CD14-positive monocyte (primary cell): Measurements from ENCODE around the gene CARMIL1. TPM values are rescaled to one million over a fixed set of nuclear protein-coding genes. Genes with fewer than 3 reads are reported as not detected.

ENCODE experiments used
- DNase-seq, 3 donors: peaks; one replicate each; pipeline ENCODE4 v3.0.0-alpha.2; 2011 to 2022
- H2AFZ ChIP-seq: 2 replicates; pipeline ENCODE4 v1.6.0; 2012; ENCODE audit warnings: mild to moderate bottlenecking, low read depth, low read length, inconsistent platforms; ENCODE audit not compliant: insufficient read depth, poor library complexity, severe bottlenecking
- H3K27ac ChIP-seq, 2 donors: 1 replicate in 1 of 2; 2 replicates in 1 of 2; pipeline ENCODE4 v1.5.1; 2012 to 2013; ENCODE audit warnings: low read length in 2 of 2, control low read depth in 1 of 2, inconsistent platforms in 1 of 2, low read depth in 1 of 2, mild to moderate bottlenecking in 1 of 2
- H3K27me3 ChIP-seq, 2 donors: one replicate each; pipeline versions ENCODE4 v1.6.0 to v1.6.1; 2011 to 2013; ENCODE audit warnings: low read length in 2 of 2; ENCODE audit not compliant: control insufficient read depth in 2 of 2, insufficient read depth in 2 of 2
- H3K36me3 ChIP-seq, 2 donors: replicated peaks in 1 of 2; 1 replicate in 1 of 2; 2 replicates in 1 of 2; pipeline versions ENCODE4 v1.5.1 to v1.6.1; 2012 to 2013; ENCODE audit warnings: low read length in 2 of 2, control low read depth in 1 of 2, inconsistent platforms in 1 of 2, mild to moderate bottlenecking in 1 of 2; ENCODE audit not compliant: insufficient read depth in 2 of 2, control insufficient read depth in 1 of 2
- H3K4me1 ChIP-seq, 2 donors: 1 replicate in 1 of 2; 2 replicates in 1 of 2; pipeline versions ENCODE4 v1.5.1 to v1.6.1; 2012 to 2013; ENCODE audit warnings: low read length in 2 of 2, control low read depth in 1 of 2, inconsistent platforms in 1 of 2, mild to moderate bottlenecking in 1 of 2, moderate library complexity in 1 of 2; ENCODE audit not compliant: insufficient read depth in 2 of 2, control insufficient read depth in 1 of 2
- H3K4me2 ChIP-seq: replicated peaks from 2 replicates; pipeline ENCODE3; 2012; ENCODE audit warnings: low read length, moderate library complexity, mild to moderate bottlenecking; ENCODE audit not compliant: poor library complexity, severe bottlenecking; ENCODE audit errors: extremely low read depth
- H3K4me3 ChIP-seq, 3 experiments: fragments of 200-600 bp in 1 of 3; sonication (generic) in 1 of 3; replicated peaks in 1 of 3; 1 replicate in 2 of 3; 2 replicates in 1 of 3; pipeline ENCODE4 v1.5.1; 2011 to 2013; ENCODE audit warnings: low read length in 3 of 3, mild to moderate bottlenecking in 3 of 3, control low read depth in 2 of 3, low read depth in 2 of 3, inconsistent platforms in 1 of 3, moderate library complexity in 1 of 3
- H3K79me2 ChIP-seq: 2 replicates; pipeline ENCODE4 v1.6.0; 2012; ENCODE audit warnings: mild to moderate bottlenecking, control low read depth, inconsistent platforms, low read length, moderate library complexity; ENCODE audit not compliant: insufficient read depth
- H3K9ac ChIP-seq: 2 replicates; pipeline ENCODE4 v1.6.0; 2017; ENCODE audit warnings: low read length, mild to moderate bottlenecking; ENCODE audit not compliant: insufficient read depth, poor library complexity, severe bottlenecking
- H3K9me3 ChIP-seq, 2 donors: replicated peaks in 1 of 2; 1 replicate in 1 of 2; 2 replicates in 1 of 2; pipeline versions ENCODE4 v1.5.1 to v1.6.1; 2012 to 2013; ENCODE audit warnings: low read length in 2 of 2, control low read depth in 1 of 2; ENCODE audit not compliant: control insufficient read depth in 1 of 2, insufficient read depth in 1 of 2
- H4K20me1 ChIP-seq: 2 replicates; pipeline ENCODE4 v1.6.0; 2012; ENCODE audit warnings: mild to moderate bottlenecking, low read length, control low read depth, moderate library complexity; ENCODE audit not compliant: insufficient read depth
- H3K27ac Mint-ChIP-seq, 7 donors: one replicate each; pipeline ENCODE4 v1.8.0; 2020; ENCODE audit warnings: mild to moderate bottlenecking in 7 of 7, mixed read lengths in 7 of 7, moderate library complexity in 6 of 7, inconsistent platforms in 2 of 7
- H3K27me3 Mint-ChIP-seq, 3 donors: one replicate each; pipeline ENCODE4 v1.8.0; 2021 to 2022; ENCODE audit warnings: low read depth in 3 of 3, mild to moderate bottlenecking in 3 of 3, mixed read lengths in 3 of 3, moderate library complexity in 3 of 3, inconsistent platforms in 1 of 3
- H3K36me3 Mint-ChIP-seq, 2 donors: one replicate each; pipeline ENCODE4 v1.8.0; 2020; ENCODE audit warnings: mixed read lengths in 2 of 2, inconsistent platforms in 1 of 2, mild to moderate bottlenecking in 1 of 2
- H3K4me1 Mint-ChIP-seq: one replicate; pipeline ENCODE4 v1.8.0; 2020; ENCODE audit warnings: mild to moderate bottlenecking, mixed read lengths
- H3K4me3 Mint-ChIP-seq, 2 donors: one replicate each; pipeline ENCODE4 v1.8.0; 2020; ENCODE audit warnings: mild to moderate bottlenecking in 2 of 2, mixed read lengths in 2 of 2, moderate library complexity in 1 of 2
- H3K9me3 Mint-ChIP-seq, 7 donors: one replicate each; pipeline ENCODE4 v1.8.0; 2020 to 2022; ENCODE audit warnings: mixed read lengths in 7 of 7, mild to moderate bottlenecking in 6 of 7, moderate library complexity in 6 of 7, inconsistent platforms in 2 of 7
- WGBS: methylation state at CpG from one replicate; pipeline ENCODE4 v1.1.5; 2013; ENCODE audit warnings: missing lambda C conversion rate; ENCODE audit not compliant: insufficient coverage; 5-methylcytosine and 5-hydroxymethylcytosine counted together
- intact Hi-C, 2 donors: fragments of 100-400 bp; cut with micrococcal nuclease; formaldehyde crosslinking; loops; one replicate each; pipeline versions ENCODE4 v1.15.0 to v1.15.1; 2023
- polyA plus RNA-seq, 3 donors: library from polyadenylated mRNA; depleted of rRNA in 1 of 3; unstranded in 2 of 3; stranded (reverse) in 1 of 3; fragments of 300-500 nt in 2 of 3; fragments of >200 nt in 1 of 3; fragmentation: Illumina TruSeq in 2 of 3; gene quantifications; 1 replicate in 2 of 3; 2 replicates in 1 of 3; pipeline ENCODE4 v1.2.3, GENCODE V29; 2012 to 2021
- TF ChIP-seq, protein P1 (sequence below): fragments of 200-600 bp; IDR thresholded peaks from one replicate; pipeline ENCODE4 v1.8.0; 2022; ENCODE audit warnings: antibody characterized with exemption, mild to moderate bottlenecking

Gene CARMIL1
- polyA plus RNA-seq, 3 donors = 0.30 to 0.49 (median 0.41) TPM

DNA sequence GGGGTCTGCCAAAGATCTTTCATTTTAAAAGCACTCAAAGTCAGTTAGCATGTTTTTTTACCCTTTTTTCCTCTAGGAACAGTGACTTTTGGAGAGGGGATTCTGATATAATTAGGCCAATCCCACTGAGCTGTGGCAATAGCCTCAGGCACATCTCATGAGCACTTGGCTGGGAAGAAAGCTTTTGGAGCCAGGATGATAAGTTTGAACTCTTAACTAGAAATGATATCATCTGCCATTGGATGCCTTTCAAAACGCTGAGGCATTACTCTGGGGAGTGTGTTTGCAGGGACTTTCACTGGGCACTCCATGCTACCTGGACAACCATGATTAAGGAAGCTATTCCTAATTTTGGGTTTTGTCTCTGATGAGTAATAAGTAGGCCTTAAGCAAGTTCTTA, 376.5 kb downstream of the CARMIL1 start:
- DNase-seq = no peak
- H4K20me1 ChIP-seq = no peaks in the 10 kb centered on the region
- H3K4me1 ChIP-seq = no peaks in the 10 kb centered on the region
- peaks cover 0 to 8% of the 10 kb centered on the region in 2 donors for H3K9me3 ChIP-seq
- intact Hi-C loops = no loop called here
- H3K9ac ChIP-seq = no peak overlapping the region
- no peak overlapping the region for H3K4me2 ChIP-seq
- no peak overlapping the region for H3K27ac ChIP-seq
- WGBS = 100% methylated on average over 1 of the region's 1 CpG
- H2AFZ ChIP-seq = no peak overlapping the region
- Mint-ChIP-seq H3K36me3 (no peaks in the 10 kb centered on the region), H3K9me3 (peaks cover 0 to 7% (median 2%) of the 10 kb centered on the region in 7 donors), H3K4me1 (no peaks in the 10 kb centered on the region), H3K27ac (no peak overlapping the region), H3K4me3 (no peak overlapping the region), H3K27me3 (peaks cover 19 to 34% (median 20%) of the 10 kb centered on the region in 3 donors)
- H3K36me3 ChIP-seq = no peaks in the 10 kb centered on the region
- H3K4me3 ChIP-seq = no peak overlapping the region
- H3K27me3 ChIP-seq = peaks cover 23 to 29% of the 10 kb centered on the region in 2 donors
- TF ChIP-seq, protein P1, sequence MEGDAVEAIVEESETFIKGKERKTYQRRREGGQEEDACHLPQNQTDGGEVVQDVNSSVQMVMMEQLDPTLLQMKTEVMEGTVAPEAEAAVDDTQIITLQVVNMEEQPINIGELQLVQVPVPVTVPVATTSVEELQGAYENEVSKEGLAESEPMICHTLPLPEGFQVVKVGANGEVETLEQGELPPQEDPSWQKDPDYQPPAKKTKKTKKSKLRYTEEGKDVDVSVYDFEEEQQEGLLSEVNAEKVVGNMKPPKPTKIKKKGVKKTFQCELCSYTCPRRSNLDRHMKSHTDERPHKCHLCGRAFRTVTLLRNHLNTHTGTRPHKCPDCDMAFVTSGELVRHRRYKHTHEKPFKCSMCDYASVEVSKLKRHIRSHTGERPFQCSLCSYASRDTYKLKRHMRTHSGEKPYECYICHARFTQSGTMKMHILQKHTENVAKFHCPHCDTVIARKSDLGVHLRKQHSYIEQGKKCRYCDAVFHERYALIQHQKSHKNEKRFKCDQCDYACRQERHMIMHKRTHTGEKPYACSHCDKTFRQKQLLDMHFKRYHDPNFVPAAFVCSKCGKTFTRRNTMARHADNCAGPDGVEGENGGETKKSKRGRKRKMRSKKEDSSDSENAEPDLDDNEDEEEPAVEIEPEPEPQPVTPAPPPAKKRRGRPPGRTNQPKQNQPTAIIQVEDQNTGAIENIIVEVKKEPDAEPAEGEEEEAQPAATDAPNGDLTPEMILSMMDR = no peak
- no peaks in the 10 kb centered on the region for H3K79me2 ChIP-seq

DNA sequence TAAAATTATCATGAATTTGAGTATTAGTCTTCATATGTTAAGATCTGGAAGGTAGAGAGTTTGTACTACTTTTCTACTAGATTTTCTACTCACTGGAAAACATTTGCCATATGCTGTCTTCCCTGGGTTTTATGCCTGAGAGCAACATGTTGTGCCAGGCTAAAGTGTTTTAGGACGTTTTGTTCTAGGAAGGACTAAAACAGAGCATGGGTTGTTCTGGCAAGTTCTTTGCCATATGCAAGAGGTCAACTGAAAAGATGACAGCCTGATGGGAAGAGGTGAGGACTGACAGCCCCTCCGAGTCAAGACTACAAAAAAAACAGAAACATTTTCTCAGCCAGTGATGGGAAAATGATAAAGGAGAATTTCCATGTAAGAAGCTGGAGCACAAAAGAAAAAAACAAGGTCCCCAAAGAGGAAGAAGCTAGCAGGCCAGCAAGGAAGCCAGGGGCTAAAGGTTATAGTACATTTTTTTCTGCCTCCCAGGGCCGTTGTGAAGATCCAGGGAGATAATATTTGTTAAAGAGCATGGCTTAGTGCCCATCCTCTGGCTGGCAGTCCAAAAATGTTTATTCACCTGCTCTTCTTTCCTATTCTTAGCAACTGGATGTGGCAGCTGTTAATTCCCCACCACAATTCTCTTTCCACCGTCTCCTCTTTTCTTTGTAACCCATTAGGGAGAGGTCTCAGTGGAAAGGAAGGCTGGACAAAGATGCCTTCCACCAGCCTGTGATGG, 380.6 kb downstream of the CARMIL1 start:
- H3K4me2 ChIP-seq = no peak overlapping the region
- no peak overlapping the region for H2AFZ ChIP-seq
- no peaks in the 10 kb centered on the region for H3K36me3 ChIP-seq
- intact Hi-C loops = no loop called here
- H3K79me2 ChIP-seq = no peaks in the 10 kb centered on the region
- no peaks in the 10 kb centered on the region for H3K4me1 ChIP-seq
- TF ChIP-seq, protein P1 = no peak
- Mint-ChIP-seq H3K4me1 (no peaks in the 10 kb centered on the region), H3K36me3 (no peaks in the 10 kb centered on the region), H3K27ac (no peak overlapping the region), H3K4me3 (no peak overlapping the region), H3K9me3 (peaks cover 0 to 2% (median 0%) of the 10 kb centered on the region in 7 donors), H3K27me3 (peaks cover 4 to 7% (median 5%) of the 10 kb centered on the region in 3 donors)
- no peaks in the 10 kb centered on the region for H3K9me3 ChIP-seq
- H3K9ac ChIP-seq = no peak overlapping the region
- H3K4me3 ChIP-seq = no peak overlapping the region
- WGBS = 100% methylated on average over 1 of the region's 4 CpGs
- H3K27me3 ChIP-seq = peaks cover 2 to 5% of the 10 kb centered on the region in 2 donors
- H3K27ac ChIP-seq = no peak overlapping the region
- H4K20me1 ChIP-seq = no peaks in the 10 kb centered on the region
- no peak for DNase-seq
